ENCODE results near the gene MAGI1.

DNA sequence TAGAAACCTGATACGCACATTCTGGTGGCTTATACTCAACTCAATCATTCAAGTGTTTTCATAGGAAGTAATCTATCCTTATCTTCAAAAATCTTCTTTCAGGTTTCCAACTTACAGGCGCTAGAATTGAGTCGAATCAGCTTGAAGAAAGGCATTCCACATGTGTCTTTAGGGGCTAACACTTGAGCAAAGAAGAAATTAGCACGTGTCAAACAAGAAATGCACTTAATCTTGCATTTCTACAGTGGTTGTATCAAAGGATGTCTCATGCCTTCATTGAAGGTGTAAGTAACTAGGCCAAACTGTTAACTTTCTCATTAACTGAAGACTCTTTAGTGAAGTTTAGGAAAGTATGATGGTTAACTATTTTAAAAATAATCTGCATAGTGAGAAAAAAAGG lies 557.6 kb downstream of the MAGI1 start:
- TF ChIP-seq, protein P1, sequence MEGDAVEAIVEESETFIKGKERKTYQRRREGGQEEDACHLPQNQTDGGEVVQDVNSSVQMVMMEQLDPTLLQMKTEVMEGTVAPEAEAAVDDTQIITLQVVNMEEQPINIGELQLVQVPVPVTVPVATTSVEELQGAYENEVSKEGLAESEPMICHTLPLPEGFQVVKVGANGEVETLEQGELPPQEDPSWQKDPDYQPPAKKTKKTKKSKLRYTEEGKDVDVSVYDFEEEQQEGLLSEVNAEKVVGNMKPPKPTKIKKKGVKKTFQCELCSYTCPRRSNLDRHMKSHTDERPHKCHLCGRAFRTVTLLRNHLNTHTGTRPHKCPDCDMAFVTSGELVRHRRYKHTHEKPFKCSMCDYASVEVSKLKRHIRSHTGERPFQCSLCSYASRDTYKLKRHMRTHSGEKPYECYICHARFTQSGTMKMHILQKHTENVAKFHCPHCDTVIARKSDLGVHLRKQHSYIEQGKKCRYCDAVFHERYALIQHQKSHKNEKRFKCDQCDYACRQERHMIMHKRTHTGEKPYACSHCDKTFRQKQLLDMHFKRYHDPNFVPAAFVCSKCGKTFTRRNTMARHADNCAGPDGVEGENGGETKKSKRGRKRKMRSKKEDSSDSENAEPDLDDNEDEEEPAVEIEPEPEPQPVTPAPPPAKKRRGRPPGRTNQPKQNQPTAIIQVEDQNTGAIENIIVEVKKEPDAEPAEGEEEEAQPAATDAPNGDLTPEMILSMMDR (IDR thresholded peaks at IDR 0.05 in 8 of 11, conservative IDR thresholded peaks at IDR 0.05 in 3 of 11) = no peak
- TF ChIP-seq POLR2A (IDR thresholded peaks at IDR 0.05) = no peak
